Thoracic aorta (tissue), 2 donors: ENCODE results near the gene RER1. TPM values are rescaled to one million over a fixed set of nuclear protein-coding genes. Genes with fewer than 3 reads are reported as not detected.

ENCODE experiments used
- ATAC-seq: fragments of 150-250 bp; one replicate; pipeline ENCODE4 v1.8.0; 2017; ENCODE audit warnings: low read depth; ENCODE audit not compliant: insufficient number of reproducible peaks, low FRiP score
- DNase-seq: peaks from one replicate; pipeline ENCODE4 v3.0.0-alpha.2; 2020; ENCODE audit warnings: low spot score
- H3K27ac ChIP-seq, 2 donors: fragments of 200-600 bp; sonication (generic); 1 replicate in 1 of 2; 2 replicates in 1 of 2; pipeline ENCODE4 v1.5.1; 2016; ENCODE audit warnings: mild to moderate bottlenecking in 2 of 2, moderate library complexity in 2 of 2
- H3K27me3 ChIP-seq: fragments of 200-600 bp; sonication (generic); replicated peaks from 2 replicates; pipeline ENCODE4 v1.6.0; 2016; ENCODE audit warnings: mild to moderate bottlenecking; ENCODE audit not compliant: insufficient read depth
- H3K36me3 ChIP-seq: fragments of 200-600 bp; sonication (generic); one replicate; pipeline ENCODE4 v1.5.1; 2016
- H3K4me1 ChIP-seq, 2 donors: fragments of 200-600 bp; sonication (generic); 1 replicate in 1 of 2; 2 replicates in 1 of 2; pipeline versions ENCODE4 v1.5.1 to v1.6.0; 2016; ENCODE audit warnings: low read depth in 2 of 2, mild to moderate bottlenecking in 1 of 2; ENCODE audit not compliant: control insufficient read depth in 1 of 2
- H3K4me3 ChIP-seq: fragments of 200-600 bp; sonication (generic); 2 replicates; pipeline ENCODE4 v1.5.1; 2016; ENCODE audit warnings: mild to moderate bottlenecking
- H3K9me3 ChIP-seq: fragments of 200-600 bp; sonication (generic); 2 replicates; pipeline ENCODE4 v1.5.1; 2016
- CTCF ChIP-seq: fragments of 200-600 bp; sonication (generic); IDR thresholded peaks from one replicate; pipeline ENCODE4 v1.5.1; 2019; ENCODE audit warnings: antibody characterized with exemption
- total RNA-seq, 2 donors: library from RNA; depleted of rRNA; stranded (reverse); fragments of >200 nt; gene quantifications; one replicate each; pipeline versions ENCODE4 v1.1.0 to v1.2.3, GENCODE V29; 2016

The RER1 gene, protein sequence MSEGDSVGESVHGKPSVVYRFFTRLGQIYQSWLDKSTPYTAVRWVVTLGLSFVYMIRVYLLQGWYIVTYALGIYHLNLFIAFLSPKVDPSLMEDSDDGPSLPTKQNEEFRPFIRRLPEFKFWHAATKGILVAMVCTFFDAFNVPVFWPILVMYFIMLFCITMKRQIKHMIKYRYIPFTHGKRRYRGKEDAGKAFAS
- total RNA-seq: 10 to 100 TPM; 68.6 to 76.3 TPM

- H3K36me3 ChIP-seq: peaks cover 8% of the 10 kb centered on the region
- peak; percentile 92 for DNase-seq
- ATAC-seq: peak; percentile 85
- H3K27ac ChIP-seq: peak within 1 kb of the TSS; percentile 76 to 85
- no peak for TF ChIP-seq CTCF
- peak within 1 kb of the TSS; percentile 94 for H3K4me3 ChIP-seq
- H3K4me1 ChIP-seq: peaks cover 12 to 31% of the 10 kb centered on the region in 2 donors
- no peaks in the 10 kb centered on the region for H3K27me3 ChIP-seq
- no peaks in the 10 kb centered on the region for H3K9me3 ChIP-seq
These were observed at the start of gene RER1, which contains the start of gene MORN1 for GRCh38 chr1:2391041-2391930. Gene RER1 (plus strand): TSS chr1:2391841. CDS start chr1:2395791, 3,950 bp downstream. Gene MORN1 (minus strand): TSS chr1:2391554. CDS start chr1:2391533, 21 bp downstream.

DNA sequence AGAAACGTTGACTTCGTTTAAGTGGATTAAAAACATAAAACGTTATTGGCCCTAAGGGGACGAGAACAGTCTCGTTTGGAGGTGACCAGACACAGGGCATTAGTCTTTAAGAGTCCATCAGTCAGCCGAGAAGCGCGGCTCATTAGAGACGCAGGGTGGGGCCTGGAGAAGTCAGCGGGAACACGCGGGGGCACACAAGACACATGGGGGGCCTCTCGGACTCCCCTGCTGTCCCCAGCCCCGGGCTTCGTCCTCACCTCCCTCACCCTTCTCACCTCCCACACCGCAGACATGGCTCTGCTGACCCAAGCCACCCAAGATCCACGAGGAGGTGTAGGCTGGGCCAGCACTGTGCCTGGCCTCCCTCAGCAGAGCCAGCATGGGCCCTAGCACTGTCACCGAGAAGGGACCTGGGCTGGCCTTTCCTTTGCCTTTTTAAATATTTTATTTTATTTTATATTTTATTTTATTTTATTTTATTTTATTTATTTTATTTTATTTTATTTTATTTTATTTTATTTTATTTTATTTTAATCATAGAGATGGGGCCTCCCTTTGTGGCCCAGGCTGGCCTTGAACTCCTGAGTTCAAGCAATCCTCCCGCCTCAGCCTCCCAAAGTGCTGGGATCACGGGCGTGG is 49.1 kb upstream of the RER1 start:
- Histone ChIP-seq H3K27ac (no peak overlapping the region), H3K4me1 (no peaks in the 10 kb centered on the region), H3K36me3 (no peaks in the 10 kb centered on the region), H3K27me3 (no peaks in the 10 kb centered on the region), H3K4me3 (no peak overlapping the region), H3K9me3 (no peaks in the 10 kb centered on the region)
- ATAC-seq (no peak), DNase-seq (no peak)
- no peak for TF ChIP-seq CTCF

DNA sequence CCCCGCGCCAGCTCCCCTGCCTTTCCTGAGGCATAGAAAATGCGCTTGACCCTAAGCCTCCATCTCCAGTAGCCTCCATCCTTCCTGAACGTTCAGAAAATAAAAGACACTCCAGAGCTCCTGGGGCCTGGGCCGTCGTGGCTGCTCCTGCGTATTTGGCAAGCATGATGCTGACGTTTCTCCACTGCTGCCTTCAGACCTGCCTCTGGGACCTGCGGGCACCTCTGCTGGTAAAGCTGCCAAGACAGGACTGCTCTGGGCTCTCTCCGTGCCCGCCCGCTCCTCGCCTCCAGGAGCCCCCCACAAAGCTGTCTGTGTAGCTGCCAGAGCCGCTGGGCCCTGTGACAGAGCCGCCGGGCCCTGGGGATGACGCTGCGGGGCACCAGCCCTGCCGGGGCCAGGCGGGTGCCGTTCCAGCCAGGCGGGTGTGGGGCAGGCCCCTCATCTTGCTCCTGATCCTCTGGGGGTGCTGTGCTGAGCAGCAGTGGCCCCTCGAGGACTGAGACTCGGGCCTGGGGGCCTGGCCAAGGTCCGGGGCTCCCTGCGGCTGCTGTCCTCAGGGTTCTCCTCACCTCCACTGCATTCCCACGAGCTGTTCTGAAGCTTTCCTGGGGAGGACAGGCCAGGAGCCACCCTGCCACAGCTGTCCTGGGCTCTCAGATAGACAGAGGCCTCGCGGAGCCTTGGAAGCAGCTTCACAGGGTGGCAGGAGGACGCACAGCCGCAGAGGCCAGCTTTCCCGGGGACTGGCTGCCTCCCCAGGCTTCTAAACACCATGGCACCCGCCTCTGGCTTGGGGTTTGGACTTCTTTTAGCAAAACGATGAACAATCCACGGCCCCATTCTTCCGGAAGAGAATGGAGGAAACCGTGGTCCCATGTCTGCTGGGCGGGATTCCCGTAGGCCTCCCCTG is 48.4 kb upstream of the RER1 start:
- H3K36me3 ChIP-seq: no peaks in the 10 kb centered on the region
- H3K27me3 ChIP-seq: no peaks in the 10 kb centered on the region
- DNase-seq (no peak), ATAC-seq (no peak)
- no peak overlapping the region for H3K27ac ChIP-seq
- no peak overlapping the region for H3K4me3 ChIP-seq
- no peaks in the 10 kb centered on the region for H3K4me1 ChIP-seq
- TF ChIP-seq CTCF: no peak
- no peaks in the 10 kb centered on the region for H3K9me3 ChIP-seq

DNA sequence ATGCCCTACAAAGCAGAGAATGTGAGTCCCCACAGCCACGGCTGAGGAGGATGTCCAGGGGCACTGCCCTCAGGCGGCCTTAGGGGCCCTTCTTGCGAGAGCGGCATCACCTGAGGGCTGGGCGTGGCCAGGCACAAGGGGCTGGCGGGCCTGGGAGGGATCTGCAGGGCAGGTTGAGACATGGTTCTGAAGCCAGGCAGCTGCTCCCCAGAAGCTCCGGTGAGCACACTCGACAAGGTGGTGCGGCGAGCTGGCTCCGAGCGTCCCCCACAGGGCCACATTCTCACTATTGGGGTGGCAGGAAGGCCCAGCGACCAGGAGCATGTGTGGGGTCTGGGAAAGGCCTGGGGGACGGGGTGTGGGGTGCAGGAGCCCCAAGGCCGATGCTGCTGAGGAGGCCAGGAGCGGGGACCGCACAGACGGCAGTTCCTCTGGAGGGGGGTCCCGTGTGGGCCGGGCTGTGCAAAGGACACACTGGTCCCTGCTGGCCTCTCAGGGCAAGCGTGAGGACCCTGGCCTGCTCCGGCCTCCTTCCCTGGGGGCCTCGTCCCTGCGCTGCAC is 47.4 kb upstream of the RER1 start:
- H3K27ac ChIP-seq: no peak overlapping the region
- no peak for DNase-seq
- H3K27me3 ChIP-seq: no peaks in the 10 kb centered on the region
- no peak for TF ChIP-seq CTCF
- H3K9me3 ChIP-seq: no peaks in the 10 kb centered on the region
- no peak overlapping the region for H3K4me3 ChIP-seq
- H3K36me3 ChIP-seq: no peaks in the 10 kb centered on the region
- ATAC-seq: no peak
- no peaks in the 10 kb centered on the region for H3K4me1 ChIP-seq
